HepG2 (cell line): ENCODE measurements around the gene PPM1H. TPM values are rescaled to one million over a fixed set of nuclear protein-coding genes. Genes with fewer than 3 reads are reported as not detected.
A peak's percentile ranks its signal among the peaks of the same experiment; 100 is the strongest.

Experiments used
- AHDC1 ChIP-seq: sonication (generic); formaldehyde crosslinking; IDR thresholded peaks from 2 replicates; pipeline ENCODE4 v1.5.1; 2020; ENCODE audit warnings: mild to moderate bottlenecking, missing genetic modification reagents, borderline replicate concordance
- ARID2 ChIP-seq: sonication (generic); formaldehyde crosslinking; IDR thresholded peaks from 2 replicates; pipeline ENCODE4 v1.8.1; 2022; ENCODE audit warnings: mild to moderate bottlenecking, missing genetic modification reagents, borderline replicate concordance
- CTCF ChIP-seq: sonication (generic); formaldehyde crosslinking; IDR thresholded peaks from 2 replicates; pipeline ENCODE4 v1.5.0; 2020; ENCODE audit warnings: mild to moderate bottlenecking, missing genetic modification reagents, moderate library complexity
- GLMP ChIP-seq: sonication (generic); formaldehyde crosslinking; IDR thresholded peaks from 2 replicates; pipeline ENCODE4 v1.9.0; 2021; ENCODE audit warnings: missing genetic modification reagents, mild to moderate bottlenecking, borderline replicate concordance
- HCFC1 ChIP-seq: fragments of 150-350 bp; IDR thresholded peaks from 2 replicates; pipeline ENCODE4 v1.6.1; 2014; ENCODE audit warnings: low read depth, low read length
- KDM6A ChIP-seq: IDR thresholded peaks from 2 replicates; pipeline ENCODE4 v1.6.1; 2016; ENCODE audit warnings: low read depth
- MAFF ChIP-seq: IDR thresholded peaks from 2 replicates; pipeline ENCODE4 v1.6.1; 2011; ENCODE audit warnings: low read depth, low read length, improper control_type of control experiment
- MED1 ChIP-seq: sonication (generic); formaldehyde crosslinking; IDR thresholded peaks from 2 replicates; pipeline ENCODE4 v1.4.0; 2020; ENCODE audit warnings: missing genetic modification reagents
- REPIN1 ChIP-seq: sonication (generic); formaldehyde crosslinking; IDR thresholded peaks from 2 replicates; pipeline ENCODE4 v1.8.0; 2022; ENCODE audit warnings: missing genetic modification reagents, low read depth, mild to moderate bottlenecking, borderline replicate concordance
- TCF7 ChIP-seq: sonication (generic); IDR thresholded peaks from 2 replicates; pipeline ENCODE4 v1.6.1; 2016; ENCODE audit warnings: antibody characterized with exemption, low read depth
- ZEB1 ChIP-seq: IDR thresholded peaks from 2 replicates; pipeline ENCODE4 v1.6.1; 2012; ENCODE audit warnings: mild to moderate bottlenecking, low read depth, inconsistent platforms; ENCODE audit not compliant: insufficient replicate concordance
- ZFY ChIP-seq: sonication (generic); formaldehyde crosslinking; IDR thresholded peaks from 2 replicates; pipeline ENCODE4 v1.4.0; 2020; ENCODE audit warnings: missing genetic modification reagents
- ZMYM2 ChIP-seq: sonication (generic); formaldehyde crosslinking; IDR thresholded peaks from 2 replicates; pipeline ENCODE4 v1.8.0; 2022; ENCODE audit warnings: mild to moderate bottlenecking, missing genetic modification reagents
- ZNF143 ChIP-seq: sonication (generic); formaldehyde crosslinking; IDR thresholded peaks from 2 replicates; pipeline ENCODE4 v1.4.0; 2020; ENCODE audit warnings: missing genetic modification reagents
- ZNF572 ChIP-seq: sonication (generic); formaldehyde crosslinking; IDR thresholded peaks from 2 replicates; pipeline ENCODE4 v1.5.1; 2020; ENCODE audit warnings: mild to moderate bottlenecking, missing genetic modification reagents
- polyA plus RNA-seq, 8 experiments: library from polyadenylated mRNA; depleted of rRNA in 3 of 8; stranded (reverse) in 7 of 8; unstranded in 1 of 8; fragments of >200 nt; fragmentation: Illumina TruSeq in 4 of 8; extraction: Trizol in 4 of 8; gene quantifications; 2 replicates each; pipeline versions ENCODE4 v1.2.1 to v1.2.3, GENCODE V29; 2011 to 2016; ENCODE audit warnings: low read depth in 4 of 8, missing spikeins in 1 of 8, mixed read lengths in 1 of 8; ENCODE audit not compliant: insufficient read depth in 1 of 8
- total RNA-seq, 5 experiments: library from RNA; depleted of rRNA; stranded (reverse); fragments of >200 nt; fragmentation: Illumina TruSeq; extraction: Trizol; gene quantifications; 2 replicates each; pipeline ENCODE4 v1.2.3, GENCODE V29; 2016; ENCODE audit warnings: low read depth in 1 of 5
- TF ChIP-seq, protein P1 (sequence below): sonication (generic); formaldehyde crosslinking; IDR thresholded peaks from 2 replicates; pipeline ENCODE4 v1.4.0; 2020; ENCODE audit warnings: missing genetic modification reagents, borderline replicate concordance
- TF ChIP-seq, protein P2 (sequence below): IDR thresholded peaks from 2 replicates; pipeline ENCODE4 v1.6.1; 2016; ENCODE audit warnings: mild to moderate bottlenecking
- TF ChIP-seq, protein P3 (sequence below): sonication (generic); formaldehyde crosslinking; IDR thresholded peaks from 2 replicates; pipeline ENCODE4 v1.5.1; 2020; ENCODE audit warnings: missing genetic modification reagents, mild to moderate bottlenecking, borderline replicate concordance

The PPM1H gene
- total and polyA plus RNA-seq, 2 of the 13 experiments (the other 11 are each of a cell fraction or from before 2014, with no cell fraction given): 29.1 to 38.1 TPM

- TF ChIP-seq ZNF143 (CRISPR knock-in tag) (no peak), ZFY (CRISPR knock-in tag) (peak; percentile 19; the same call in 1 of the 2 replicates), CTCF (CRISPR knock-in tag) (no peak), GLMP (CRISPR knock-in tag) (no peak), ZNF572 (no peak), ZEB1 (peak; percentile 85), TCF7 (peak; percentile 74), HCFC1 (no peak), ZMYM2 (no peak), KDM6A (CRISPR knock-in tag) (peak; percentile 87), AHDC1 (CRISPR knock-in tag) (peak; percentile 79; the same call in 1 of the 2 replicates), MED1 (CRISPR knock-in tag) (peak; percentile 70), MAFF (peak; percentile 12; the same call in 1 of the 2 replicates), ARID2 (CRISPR knock-in tag) (0 out of 2 replicates have a peak, but pooled peaks have one; percentile 42), REPIN1 (CRISPR knock-in tag) (0 out of 2 replicates have a peak, but pooled peaks have one; percentile 36)
- TF ChIP-seq, protein P1, sequence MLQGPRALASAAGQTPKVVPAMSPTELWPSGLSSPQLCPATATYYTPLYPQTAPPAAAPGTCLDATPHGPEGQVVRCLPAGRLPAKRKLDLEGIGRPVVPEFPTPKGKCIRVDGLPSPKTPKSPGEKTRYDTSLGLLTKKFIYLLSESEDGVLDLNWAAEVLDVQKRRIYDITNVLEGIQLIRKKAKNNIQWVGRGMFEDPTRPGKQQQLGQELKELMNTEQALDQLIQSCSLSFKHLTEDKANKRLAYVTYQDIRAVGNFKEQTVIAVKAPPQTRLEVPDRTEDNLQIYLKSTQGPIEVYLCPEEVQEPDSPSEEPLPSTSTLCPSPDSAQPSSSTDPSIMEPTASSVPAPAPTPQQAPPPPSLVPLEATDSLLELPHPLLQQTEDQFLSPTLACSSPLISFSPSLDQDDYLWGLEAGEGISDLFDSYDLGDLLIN (CRISPR knock-in tag): no peak
- TF ChIP-seq, protein P2, sequence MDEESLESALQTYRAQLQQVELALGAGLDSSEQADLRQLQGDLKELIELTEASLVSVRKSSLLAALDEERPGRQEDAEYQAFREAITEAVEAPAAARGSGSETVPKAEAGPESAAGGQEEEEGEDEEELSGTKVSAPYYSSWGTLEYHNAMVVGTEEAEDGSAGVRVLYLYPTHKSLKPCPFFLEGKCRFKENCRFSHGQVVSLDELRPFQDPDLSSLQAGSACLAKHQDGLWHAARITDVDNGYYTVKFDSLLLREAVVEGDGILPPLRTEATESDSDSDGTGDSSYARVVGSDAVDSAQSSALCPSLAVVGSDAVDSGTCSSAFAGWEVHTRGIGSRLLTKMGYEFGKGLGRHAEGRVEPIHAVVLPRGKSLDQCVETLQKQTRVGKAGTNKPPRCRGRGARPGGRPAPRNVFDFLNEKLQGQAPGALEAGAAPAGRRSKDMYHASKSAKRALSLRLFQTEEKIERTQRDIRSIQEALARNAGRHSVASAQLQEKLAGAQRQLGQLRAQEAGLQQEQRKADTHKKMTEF (CRISPR knock-in tag): peak; percentile 70
- TF ChIP-seq, protein P3, sequence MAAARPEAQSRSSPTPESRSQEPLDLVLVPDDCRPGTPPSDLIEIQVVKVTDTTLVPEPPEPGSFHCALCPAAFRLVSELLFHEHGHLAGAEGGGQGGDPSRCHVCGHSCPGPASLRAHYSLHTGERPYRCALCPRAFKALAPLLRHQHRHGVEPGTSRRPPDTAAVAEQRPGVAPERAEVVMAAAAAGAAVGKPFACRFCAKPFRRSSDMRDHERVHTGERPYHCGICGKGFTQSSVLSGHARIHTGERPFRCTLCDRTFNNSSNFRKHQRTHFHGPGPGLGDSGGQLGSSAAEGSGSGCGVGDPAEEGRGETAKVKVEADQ (CRISPR knock-in tag): peak; percentile 52; the same call in 1 of the 2 replicates
These were observed 32.1 kb upstream of the PPM1H start (continued) for GRCh38 chr12:62966990-62967506.
